Testis (tissue), 2 donors: ENCODE measurements around the gene MAP2K5.

Source experiments
- CTCF ChIP-seq, 3 experiments: fragments of 450-650 bp in 2 of 3; fragments of 200-600 bp in 1 of 3; sonication (generic) in 1 of 3; IDR thresholded peaks; one replicate each; pipeline ENCODE4 v1.5.1; 2016 to 2019; ENCODE audit warnings: antibody characterized with exemption in 3 of 3, mild to moderate bottlenecking in 2 of 3, moderate library complexity in 1 of 3
- POLR2A ChIP-seq: fragments of 450-650 bp; IDR thresholded peaks from one replicate; pipeline ENCODE4 v1.6.1; 2017; ENCODE audit warnings: antibody characterized with exemption, mild to moderate bottlenecking, moderate library complexity

GRCh38 chr15:67818464-67818863, 276.0 kb downstream of the MAP2K5 start:
- TF ChIP-seq CTCF (IDR thresholded peaks at IDR 0.05) (no peak), POLR2A (no peak)
